GM18858 (cell line): ENCODE data around the gene PPP1R12B.
"Not testable (repeated sequence)": the region's sequence is repeated elsewhere in the genome, so short reads cannot be mapped to it uniquely, and the experiment has no call there.

Experiments used
- ATAC-seq: cut with Tn5 transposase; IDR thresholded peaks from one replicate; pipeline ENCODE4 v1.9.1; 2021; ENCODE audit not compliant: unreplicated experiment

Gene PPP1R12B

GRCh38 chr1:202343652-202344349 lies 4.7 kb upstream of the PPP1R12B start:
- ATAC-seq: no peak

GRCh38 chr1:202348005-202348508 lies 442 bp upstream of the PPP1R12B start:
- ATAC-seq: no peak

- ATAC-seq: no peak
Measured at GRCh38 chr1:202349206-202349928, 868 bp downstream of the PPP1R12B start.

GRCh38 chr1:202351725-202352124 lies 3.2 kb downstream of the PPP1R12B start:
- no peak for ATAC-seq

GRCh38 chr1:202352583-202353197 lies 4.2 kb downstream of the PPP1R12B start:
- ATAC-seq: not testable (repeated sequence)

GRCh38 chr1:202355944-202356553 lies 7.5 kb downstream of the PPP1R12B start:
- ATAC-seq: no peak

GRCh38 chr1:202357506-202357905 lies 9.0 kb downstream of the PPP1R12B start:
- ATAC-seq: no peak

GRCh38 chr1:202361224-202361623 lies 12.7 kb downstream of the PPP1R12B start:
- no peak for ATAC-seq

- ATAC-seq: no peak
Measured at GRCh38 chr1:202361701-202362100, 13.2 kb downstream of the PPP1R12B start.

GRCh38 chr1:202362212-202362611 lies 13.7 kb downstream of the PPP1R12B start:
- ATAC-seq: no peak

GRCh38 chr1:202365092-202365815 lies 16.8 kb downstream of the PPP1R12B start:
- ATAC-seq: no peak

- no peak for ATAC-seq
Measured at GRCh38 chr1:202367271-202367670, 18.8 kb downstream of the PPP1R12B start.

GRCh38 chr1:202370906-202371305 lies 22.4 kb downstream of the PPP1R12B start:
- ATAC-seq: not testable (repeated sequence)

GRCh38 chr1:202374099-202374498 lies 25.6 kb downstream of the PPP1R12B start:
- ATAC-seq: no peak

- ATAC-seq: not testable (repeated sequence)
Measured at GRCh38 chr1:202375175-202375574, 26.7 kb downstream of the PPP1R12B start.

- ATAC-seq: no peak
Measured at GRCh38 chr1:202376247-202376646, 27.7 kb downstream of the PPP1R12B start.

- ATAC-seq: not testable (repeated sequence)
Measured at GRCh38 chr1:202379884-202380529, 31.5 kb downstream of the PPP1R12B start.

GRCh38 chr1:202380535-202380934 lies 32.0 kb downstream of the PPP1R12B start:
- not testable (repeated sequence) for ATAC-seq

GRCh38 chr1:202381867-202382266 lies 33.4 kb downstream of the PPP1R12B start:
- not testable (repeated sequence) for ATAC-seq

- ATAC-seq: not testable (repeated sequence)
Measured at GRCh38 chr1:202395831-202396230, 47.3 kb downstream of the PPP1R12B start.
